Mesendoderm (in vitro differentiated cells): ENCODE data around the gene RNF167.
"Not testable (repeated sequence)": the region's sequence is repeated elsewhere in the genome, so short reads cannot be mapped to it uniquely, and the experiment has no call there.

Experiments
- DNase-seq: peaks from one replicate; pipeline ENCODE4 v3.0.0; 2013
- H2AK5ac ChIP-seq: 2 replicates; pipeline ENCODE4 v1.6.1; 2013; ENCODE audit warnings: low read length, inconsistent platforms
- H2BK120ac ChIP-seq: 2 replicates; pipeline ENCODE4 v1.6.1; 2013; ENCODE audit warnings: low read depth, mild to moderate bottlenecking, low read length, moderate library complexity, mixed read lengths
- H2BK15ac ChIP-seq: replicated peaks from 2 replicates; pipeline ENCODE4 v1.6.1; 2013; ENCODE audit warnings: low read depth, mild to moderate bottlenecking, moderate library complexity
- H2BK5ac ChIP-seq: 2 replicates; pipeline ENCODE4 v1.6.1; 2013; ENCODE audit warnings: low read length, inconsistent platforms
- H3K18ac ChIP-seq: 2 replicates; pipeline ENCODE4 v1.6.1; 2013; ENCODE audit warnings: mild to moderate bottlenecking, low read length, mixed read lengths
- H3K23ac ChIP-seq: one replicate; pipeline ENCODE4 v1.6.1; 2013; ENCODE audit warnings: low read length
- H3K27ac ChIP-seq: 2 replicates; pipeline ENCODE4 v1.5.1; 2013; ENCODE audit warnings: low read depth, mild to moderate bottlenecking, inconsistent platforms, low read length, moderate library complexity
- H3K27me3 ChIP-seq: 2 replicates; pipeline ENCODE4 v1.6.1; 2013; ENCODE audit warnings: low read length, control low read depth, mild to moderate bottlenecking, inconsistent platforms; ENCODE audit not compliant: insufficient read depth, poor library complexity
- H3K36me3 ChIP-seq: 2 replicates; pipeline ENCODE4 v1.6.1; 2013; ENCODE audit warnings: low read length, inconsistent platforms; ENCODE audit not compliant: control insufficient read depth, insufficient read depth
- H3K4ac ChIP-seq: one replicate; pipeline ENCODE4 v1.6.1; 2013; ENCODE audit warnings: low read depth, mild to moderate bottlenecking, low read length, moderate library complexity
- H3K4me1 ChIP-seq: 2 replicates; pipeline ENCODE4 v1.6.1; 2013; ENCODE audit warnings: low read depth, low read length, inconsistent platforms; ENCODE audit not compliant: control insufficient read depth
- H3K4me2 ChIP-seq: 2 replicates; pipeline ENCODE4 v1.6.1; 2013; ENCODE audit warnings: low read length
- H3K4me3 ChIP-seq: 2 replicates; pipeline ENCODE4 v1.5.1; 2013; ENCODE audit warnings: mild to moderate bottlenecking, low read length
- H3K56ac ChIP-seq: one replicate; pipeline ENCODE4 v1.6.1; 2013; ENCODE audit warnings: low read length
- H3K79me1 ChIP-seq: 2 replicates; pipeline ENCODE4 v1.6.1; 2013; ENCODE audit warnings: low read length, inconsistent platforms
- H3K79me2 ChIP-seq: 2 replicates; pipeline ENCODE4 v1.6.1; 2013; ENCODE audit warnings: mild to moderate bottlenecking, low read length; ENCODE audit not compliant: control insufficient read depth, insufficient read depth
- H3K9ac ChIP-seq: 2 replicates; pipeline ENCODE4 v1.6.1; 2013; ENCODE audit warnings: low read length, inconsistent platforms
- H4K5ac ChIP-seq: one replicate; pipeline ENCODE4 v1.6.1; 2013; ENCODE audit warnings: low read length
- H4K8ac ChIP-seq: one replicate; pipeline ENCODE4 v1.6.1; 2013; ENCODE audit warnings: low read depth, mild to moderate bottlenecking, control low read depth, low read length, moderate library complexity
- WGBS: extraction: QIAGEN DNeasy Blood & Tissue Kit; methylation state at CpG from one replicate; pipeline ENCODE4 v1.1.7; 2013; ENCODE audit warnings: low lambda C conversion rate, missing lambda C conversion rate; ENCODE audit not compliant: insufficient coverage; ENCODE audit errors: extremely low coverage; 5-methylcytosine and 5-hydroxymethylcytosine counted together

The RNF167 gene

GRCh38 chr17:4921320-4921719, 18.7 kb upstream of the RNF167 start:
- Histone ChIP-seq H3K4me3 (no peak overlapping the region), H3K18ac (no peak overlapping the region), H3K23ac (no peak overlapping the region), H2AK5ac (no peak overlapping the region), H2BK15ac (no peak overlapping the region), H4K8ac (no peak overlapping the region), H3K36me3 (no peaks in the 10 kb centered on the region), H2BK120ac (no peak overlapping the region), H3K4ac (no peak overlapping the region), H3K56ac (no peak overlapping the region), H3K4me2 (no peak overlapping the region), H4K5ac (no peak overlapping the region), H2BK5ac (no peak overlapping the region), H3K79me1 (no peaks in the 10 kb centered on the region), H3K27ac (no peak overlapping the region), H3K4me1 (no peaks in the 10 kb centered on the region), H3K27me3 (no peaks in the 10 kb centered on the region), H3K79me2 (no peaks in the 10 kb centered on the region), H3K9ac (no peak overlapping the region)
- no peak for DNase-seq
- no CpG with 5 or more reads among the region's 4 CpGs for WGBS

GRCh38 chr17:4926577-4927335, 13.3 kb upstream of the RNF167 start:
- not testable (repeated sequence) for H3K23ac ChIP-seq, H3K27ac ChIP-seq, DNase-seq, H4K5ac ChIP-seq, H3K27me3 ChIP-seq, H3K79me2 ChIP-seq, H2BK120ac ChIP-seq, H4K8ac ChIP-seq, H2BK15ac ChIP-seq, H2AK5ac ChIP-seq, H3K18ac ChIP-seq, H3K4me3 ChIP-seq, H3K4ac ChIP-seq, H3K36me3 ChIP-seq, H3K9ac ChIP-seq, H3K56ac ChIP-seq, H3K4me1 ChIP-seq, H3K79me1 ChIP-seq, H3K4me2 ChIP-seq, H2BK5ac ChIP-seq
- no CpG with 5 or more reads among the region's 24 CpGs for WGBS

GRCh38 chr17:4928881-4929280, 11.2 kb upstream of the RNF167 start:
- no peak overlapping the region for H3K27ac ChIP-seq
- WGBS, result no CpG with 5 or more reads among the region's 18 CpGs

GRCh38 chr17:4931963-4932362, 8.1 kb upstream of the RNF167 start, which contains the start of gene GP1BA:
Gene GP1BA (plus strand): TSS chr17:4932277. CDS start chr17:4932605, 328 bp downstream.
- Histone ChIP-seq H2AK5ac (no peak within 1 kb of the TSS), H3K4me2 (no peak within 1 kb of the TSS), H2BK5ac (no peak within 1 kb of the TSS), H3K4ac (no peak within 1 kb of the TSS), H2BK120ac (no peak within 1 kb of the TSS), H3K4me1 (no peaks in the 10 kb centered on the region), H3K36me3 (no peaks in the 10 kb centered on the region), H3K27ac (no peak within 1 kb of the TSS), H3K79me1 (no peaks in the 10 kb centered on the region), H3K9ac (no peak within 1 kb of the TSS), H3K4me3 (no peak within 1 kb of the TSS), H3K27me3 (no peaks in the 10 kb centered on the region), H3K18ac (no peak within 1 kb of the TSS), H4K8ac (no peak within 1 kb of the TSS), H3K79me2 (no peaks in the 10 kb centered on the region), H4K5ac (no peak within 1 kb of the TSS), H2BK15ac (no peak within 1 kb of the TSS), H3K23ac (no peak within 1 kb of the TSS), H3K56ac (no peak within 1 kb of the TSS)
- WGBS, result no CpG with 5 or more reads among the region's 14 CpGs
- no peak for DNase-seq

More at GRCh38 chr17:4928881-4929280, 11.2 kb upstream of the RNF167 start:
- H3K23ac ChIP-seq, result no peak overlapping the region
- no peak overlapping the region for H2AK5ac ChIP-seq
- no peak overlapping the region for H3K4ac ChIP-seq
- no peak overlapping the region for H3K56ac ChIP-seq
- no peaks in the 10 kb centered on the region for H3K79me1 ChIP-seq
- H3K36me3 ChIP-seq, result no peaks in the 10 kb centered on the region
- H3K27me3 ChIP-seq, result no peaks in the 10 kb centered on the region
- H3K18ac ChIP-seq, result no peak overlapping the region
- no peaks in the 10 kb centered on the region for H3K79me2 ChIP-seq
- no peak overlapping the region for H3K9ac ChIP-seq
- no peak overlapping the region for H3K4me3 ChIP-seq
- H4K8ac ChIP-seq, result no peak overlapping the region
- DNase-seq, result no peak
- H3K4me1 ChIP-seq, result no peaks in the 10 kb centered on the region
- H3K4me2 ChIP-seq, result no peak overlapping the region
- H2BK120ac ChIP-seq, result no peak overlapping the region
- no peak overlapping the region for H4K5ac ChIP-seq
- no peak overlapping the region for H2BK15ac ChIP-seq
- H2BK5ac ChIP-seq, result no peak overlapping the region

GRCh38 chr17:4932756-4933155, 7.3 kb upstream of the RNF167 start:
- no CpG with 5 or more reads among the region's 12 CpGs for WGBS
- Histone ChIP-seq H2BK5ac (no peak overlapping the region), H4K8ac (no peak overlapping the region), H3K36me3 (no peaks in the 10 kb centered on the region), H2BK120ac (no peak overlapping the region), H3K79me1 (no peaks in the 10 kb centered on the region), H3K4me1 (no peaks in the 10 kb centered on the region), H3K23ac (no peak overlapping the region), H3K18ac (no peak overlapping the region), H3K9ac (no peak overlapping the region), H3K79me2 (no peaks in the 10 kb centered on the region), H2BK15ac (no peak overlapping the region), H3K4me3 (no peak overlapping the region), H4K5ac (no peak overlapping the region), H2AK5ac (no peak overlapping the region), H3K4ac (no peak overlapping the region), H3K4me2 (no peak overlapping the region), H3K27ac (no peak overlapping the region), H3K56ac (no peak overlapping the region), H3K27me3 (no peaks in the 10 kb centered on the region)
- no peak for DNase-seq

GRCh38 chr17:4933646-4934045, 6.4 kb upstream of the RNF167 start:
- H3K18ac ChIP-seq, result no peak overlapping the region
- H3K79me1 ChIP-seq, result peaks cover 5% of the 10 kb centered on the region
- WGBS, result no CpG with 5 or more reads among the region's 16 CpGs
- no peak overlapping the region for H3K4me3 ChIP-seq
- H2AK5ac ChIP-seq, result no peak overlapping the region
- H2BK15ac ChIP-seq, result no peak overlapping the region
- H3K9ac ChIP-seq, result no peak overlapping the region
- H3K23ac ChIP-seq, result no peak overlapping the region
- H3K79me2 ChIP-seq, result peaks cover 4% of the 10 kb centered on the region
- no peak overlapping the region for H3K4me2 ChIP-seq
- no peak for DNase-seq
- H2BK120ac ChIP-seq, result no peak overlapping the region
- peaks cover under 1% of the 10 kb centered on the region for H3K4me1 ChIP-seq
- no peak overlapping the region for H3K56ac ChIP-seq
- H3K4ac ChIP-seq, result no peak overlapping the region
- no peak overlapping the region for H3K27ac ChIP-seq
- no peaks in the 10 kb centered on the region for H3K36me3 ChIP-seq
- no peak overlapping the region for H2BK5ac ChIP-seq
- H4K5ac ChIP-seq, result no peak overlapping the region
- no peak overlapping the region for H4K8ac ChIP-seq
- H3K27me3 ChIP-seq, result no peaks in the 10 kb centered on the region
